ENCODE measurements around the gene SLC22A14.
"Not testable (repeated sequence)": the region's sequence is repeated elsewhere in the genome, so short reads cannot be mapped to it uniquely, and the experiment has no call there.

SLC22A14 gene

GRCh38 chr3:38274864-38275649, 7.0 kb upstream of the SLC22A14 start:
- DNase-seq: no peak

GRCh38 chr3:38275658-38276057, 6.4 kb upstream of the SLC22A14 start:
- no peak for DNase-seq

DNA sequence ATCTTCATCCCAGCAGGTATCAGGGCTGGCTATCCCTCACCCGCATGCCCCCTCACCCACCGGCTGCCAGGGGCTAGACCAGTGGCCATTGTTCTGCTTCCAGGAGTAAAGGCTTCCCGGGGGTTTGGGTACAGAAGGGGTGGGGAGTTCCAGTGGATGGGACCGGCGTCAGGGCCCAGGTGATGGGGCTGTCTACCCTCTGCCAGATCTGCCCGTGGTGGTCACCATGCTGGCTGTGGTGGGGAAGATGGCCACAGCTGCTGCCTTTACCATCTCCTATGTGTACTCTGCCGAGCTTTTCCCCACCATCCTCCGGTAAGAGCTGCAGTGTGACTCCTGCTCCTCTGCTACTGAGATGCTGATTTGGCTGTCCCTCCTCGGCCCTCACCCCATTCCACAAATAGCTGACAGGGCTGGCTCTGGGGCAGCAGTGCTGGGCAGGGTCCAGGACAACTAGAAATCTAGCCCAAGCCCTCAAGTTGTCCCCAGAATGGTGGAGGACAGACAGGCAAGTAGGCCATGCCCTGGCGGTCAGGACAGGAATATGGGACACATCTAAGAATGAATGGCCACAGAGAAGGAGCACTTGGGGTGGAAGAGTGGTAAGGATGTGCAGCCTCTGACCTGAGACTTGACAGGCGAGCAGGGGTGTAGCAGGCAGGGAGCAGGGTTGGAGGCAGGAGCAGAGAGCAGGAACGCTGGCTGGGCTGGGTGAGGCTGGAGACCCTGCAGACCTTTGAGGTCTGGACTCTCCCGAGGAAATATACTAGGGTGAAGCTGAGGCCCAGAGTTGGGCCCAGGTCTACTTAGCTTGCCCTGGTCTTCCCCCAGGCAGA, 5.8 kb upstream of the SLC22A14 start:
- DNase-seq: no peak

DNA sequence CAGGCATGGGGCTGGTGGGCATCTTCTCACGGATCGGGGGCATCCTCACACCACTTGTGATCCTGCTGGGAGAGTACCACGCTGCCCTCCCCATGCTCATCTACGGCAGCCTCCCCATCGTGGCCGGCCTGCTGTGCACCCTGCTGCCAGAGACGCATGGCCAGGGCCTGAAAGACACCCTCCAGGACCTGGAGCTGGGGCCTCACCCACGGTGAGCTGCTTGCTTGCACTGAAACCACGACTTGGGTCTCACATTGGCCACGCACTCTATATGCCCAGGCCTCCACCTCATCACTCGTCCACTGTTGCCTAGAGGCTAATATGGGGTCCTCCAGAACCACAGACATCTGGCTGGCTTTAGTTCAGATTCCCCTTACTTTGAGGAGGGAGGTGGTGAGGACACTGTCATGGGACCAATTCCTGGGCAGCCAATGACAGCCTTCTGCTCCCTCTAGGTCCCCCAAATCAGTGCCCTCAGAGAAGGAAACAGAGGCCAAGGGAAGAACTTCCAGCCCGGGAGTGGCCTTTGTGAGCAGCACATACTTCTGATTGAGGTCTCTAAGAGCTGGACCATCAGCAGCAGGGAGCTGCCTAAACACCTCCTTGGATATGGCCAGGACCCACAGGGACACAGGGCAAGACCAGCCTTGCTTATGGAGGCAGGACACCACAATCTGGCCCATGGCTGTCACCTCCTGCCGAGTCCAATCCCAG, 5.0 kb upstream of the SLC22A14 start:
- DNase-seq: no peak

GRCh38 chr3:38278841-38279240, 3.3 kb upstream of the SLC22A14 start:
- no peak for DNase-seq

DNA sequence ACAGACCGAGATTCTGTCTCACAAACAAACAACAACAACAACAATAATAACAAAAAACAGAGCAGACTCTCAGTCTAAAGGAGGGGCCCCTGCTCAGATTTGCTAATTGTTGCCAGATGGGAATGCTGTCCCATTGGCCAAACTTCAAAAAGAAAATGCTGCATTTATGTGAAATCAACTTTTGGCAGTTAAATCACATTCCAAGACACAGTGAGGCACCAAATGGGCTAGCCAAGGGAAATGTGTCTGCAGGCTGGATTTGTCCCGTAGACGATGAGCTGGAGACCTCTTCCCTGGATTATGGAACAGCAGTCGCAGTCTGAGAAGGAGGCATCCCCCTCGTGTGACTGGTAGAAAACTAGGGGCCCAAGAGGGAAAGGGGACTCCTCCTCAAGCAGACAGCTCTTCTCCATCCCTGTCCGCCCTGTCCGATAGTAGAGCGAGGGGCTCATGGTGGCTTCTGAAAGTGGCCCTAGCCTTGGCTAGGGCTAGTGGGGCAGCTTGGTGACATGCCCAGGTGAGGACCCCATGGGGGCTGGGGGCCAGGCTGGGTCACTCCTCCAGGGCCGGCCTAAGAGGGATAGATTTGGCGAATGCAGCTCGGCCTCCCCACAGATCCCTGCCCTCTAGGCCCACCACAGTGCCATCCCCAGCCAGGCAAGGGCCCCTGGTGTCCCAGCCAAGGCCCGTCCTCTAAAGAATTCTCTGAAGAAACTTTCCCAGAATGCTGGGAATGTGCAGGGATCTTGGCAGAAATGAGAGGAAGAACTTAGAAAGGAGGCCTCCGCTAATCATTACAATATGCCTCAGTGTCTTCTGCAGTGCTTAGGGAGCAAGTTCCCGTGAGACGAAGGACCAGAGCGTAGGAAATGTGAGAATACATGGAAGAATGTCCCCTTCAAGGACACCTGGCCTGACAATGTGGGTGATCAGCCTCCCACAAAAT, 2.0 kb downstream of the SLC22A14 start:
- DNase-seq: no peak

DNA sequence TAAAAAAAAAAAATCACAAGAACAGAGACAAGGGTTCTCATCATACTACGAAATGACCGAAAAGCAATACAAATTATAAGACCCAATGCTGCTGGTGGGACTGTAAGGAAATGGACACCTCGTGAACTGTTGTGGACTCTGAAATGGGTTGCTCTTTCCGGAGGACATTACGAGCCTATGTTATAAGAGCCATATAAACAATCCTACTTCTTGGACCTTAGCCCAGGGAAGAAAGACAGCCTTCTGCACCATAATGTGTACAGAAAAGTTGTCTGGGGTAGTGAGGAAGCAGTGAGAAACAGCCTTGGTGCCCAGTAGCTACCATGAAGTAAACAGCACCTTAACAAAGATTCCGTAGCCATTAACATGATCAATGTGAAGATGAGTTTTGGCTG, 2.7 kb downstream of the SLC22A14 start:
- DNase-seq: no peak

DNA sequence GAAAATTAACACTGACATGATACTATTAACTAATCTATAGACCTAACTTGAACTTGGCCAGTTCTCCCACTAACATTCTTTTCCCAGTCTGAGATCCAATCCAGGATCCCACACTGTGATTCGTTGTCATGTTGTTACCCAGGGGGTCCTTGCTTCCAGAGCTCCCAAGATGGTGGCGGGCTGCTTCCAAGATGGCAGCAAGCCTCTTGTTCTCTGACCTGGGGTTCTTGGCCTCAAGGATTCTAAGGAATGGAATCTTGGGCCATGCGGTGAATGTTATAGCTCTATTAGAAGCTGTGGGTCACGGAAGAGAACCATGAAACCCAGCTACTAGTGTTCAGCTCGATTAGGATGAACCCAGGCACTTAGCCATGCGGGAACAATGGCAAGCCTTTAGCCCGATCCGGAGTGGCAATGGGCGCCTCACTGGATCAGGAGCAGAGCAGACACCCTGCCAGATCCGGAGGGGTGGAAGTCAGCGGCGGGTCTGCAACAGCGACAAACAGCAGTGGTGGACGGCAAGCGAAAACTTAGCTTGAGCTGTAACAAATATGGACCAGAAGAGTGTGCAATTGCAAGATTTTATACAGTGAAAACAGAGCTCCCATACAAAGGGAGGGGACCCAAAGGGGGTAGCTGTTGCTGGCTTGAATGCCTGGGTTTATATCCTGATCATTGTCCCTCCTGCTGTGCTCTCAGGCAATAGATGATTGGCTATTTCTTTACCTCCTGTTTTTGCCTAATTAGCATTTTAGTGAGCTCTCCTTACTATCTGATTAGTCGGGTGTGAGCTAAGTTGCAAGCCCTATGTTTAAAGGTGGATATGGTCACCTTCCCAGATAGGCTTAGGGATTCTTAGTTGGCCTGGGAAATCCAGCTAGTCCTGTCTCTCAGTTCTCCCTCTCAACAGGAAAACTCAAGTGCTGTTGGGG, 7.5 kb downstream of the SLC22A14 start:
- DNase-seq: not testable (repeated sequence)

DNA sequence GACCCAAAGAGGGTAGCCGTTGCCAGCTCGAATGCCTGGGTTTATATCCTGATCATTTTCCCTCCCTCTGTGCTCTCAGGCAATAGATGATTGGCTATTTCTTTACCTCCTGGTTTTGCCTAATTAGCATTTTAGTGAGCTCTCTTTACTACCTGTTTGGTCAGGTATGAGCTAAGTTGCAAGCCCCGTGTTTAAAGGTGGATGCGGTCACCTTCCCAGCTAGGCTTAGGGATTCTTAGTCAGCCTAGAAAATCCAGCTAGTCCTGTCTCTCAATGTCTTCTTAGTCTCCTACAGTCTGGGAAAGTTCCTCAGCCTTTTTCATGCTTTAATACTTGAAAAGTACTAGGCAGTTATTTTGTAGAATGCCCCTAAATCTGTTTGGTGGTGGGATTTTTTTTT, 15.0 kb downstream of the SLC22A14 start:
- DNase-seq: not testable (repeated sequence)

DNA sequence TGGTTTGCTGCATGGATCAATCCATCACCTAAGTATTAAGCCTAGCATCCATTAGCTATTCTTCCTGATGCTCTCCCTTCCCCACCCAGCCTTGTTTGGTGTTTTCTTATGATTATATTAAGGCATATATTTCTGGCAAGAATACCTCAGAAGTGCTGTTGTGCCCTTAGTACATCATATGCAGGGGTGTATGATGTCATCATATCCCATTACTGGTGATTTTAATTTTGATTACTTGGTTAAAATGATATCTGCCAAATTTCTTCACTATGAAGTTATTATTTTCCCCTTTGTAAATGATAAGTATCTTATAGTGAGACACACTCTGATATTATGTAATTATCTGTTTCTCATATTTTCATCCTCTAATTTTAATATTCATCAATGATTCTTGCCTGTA, 15.4 kb downstream of the SLC22A14 start:
- no peak for DNase-seq

GRCh38 chr3:38297947-38298711, 16.0 kb downstream of the SLC22A14 start:
- DNase-seq: no peak

- no peak for DNase-seq
These were observed 24.8 kb downstream of the SLC22A14 start for GRCh38 chr3:38306941-38307340.

DNA sequence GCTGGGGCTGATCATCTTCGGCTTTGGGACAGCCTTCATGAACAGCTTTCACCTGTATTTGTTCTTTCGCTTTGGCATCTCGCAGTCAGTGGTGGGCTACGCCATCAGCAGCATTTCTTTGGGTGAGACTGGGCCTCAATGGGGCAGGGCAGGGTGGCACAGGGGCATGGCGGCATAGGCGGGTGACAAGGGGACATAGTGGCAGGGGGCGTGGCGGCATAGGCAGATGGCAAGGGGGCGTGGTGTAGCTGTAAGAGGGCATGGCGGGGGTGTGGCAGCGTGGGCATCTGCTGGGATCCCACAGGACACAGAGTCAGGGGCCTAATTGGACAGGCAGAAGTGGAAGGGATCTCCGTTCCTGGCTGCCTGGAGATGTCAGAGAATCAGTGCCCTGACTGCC, 25.5 kb downstream of the SLC22A14 start:
- DNase-seq: no peak

GRCh38 chr3:38308456-38308855, 26.4 kb downstream of the SLC22A14 start:
- no peak for DNase-seq

DNA sequence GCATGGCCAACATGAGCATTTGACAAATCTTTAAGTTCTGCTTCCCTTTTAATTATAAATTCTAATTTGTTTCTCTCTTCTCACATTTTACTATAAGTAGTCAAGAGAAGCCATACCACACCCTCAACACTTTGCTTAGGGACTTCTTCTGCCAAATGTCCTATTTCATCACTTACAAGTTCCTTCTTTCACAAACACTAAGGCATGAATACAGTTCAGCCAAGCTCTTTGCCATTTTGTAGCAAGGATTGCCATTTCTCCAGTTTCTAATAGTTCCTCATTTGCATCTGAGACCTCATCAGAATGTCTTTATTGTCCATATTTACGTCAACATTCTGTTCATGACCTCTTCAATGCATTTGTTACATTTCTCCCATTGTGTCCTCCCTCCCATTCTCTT, 29.4 kb downstream of the SLC22A14 start:
- DNase-seq: no peak

DNA sequence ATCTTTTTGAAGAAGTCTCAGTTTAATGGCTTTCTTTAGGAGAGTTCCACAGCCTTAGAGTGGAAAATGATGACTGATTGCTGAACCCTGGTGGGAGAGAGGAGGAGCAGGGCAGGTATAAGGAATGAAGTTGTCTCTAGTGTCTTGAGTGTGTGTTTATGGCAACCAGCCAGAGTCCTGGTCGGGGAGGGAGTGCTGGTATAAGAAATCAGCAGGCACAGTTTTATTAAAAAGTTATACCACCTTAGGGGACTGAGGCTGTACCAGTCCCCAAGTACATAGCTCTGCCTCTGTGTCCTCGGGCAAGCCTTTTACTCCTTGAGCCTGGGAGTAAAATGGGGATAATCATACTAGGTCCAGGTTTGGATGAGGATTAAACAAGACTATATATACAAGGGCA, 29.8 kb downstream of the SLC22A14 start:
- DNase-seq: no peak

DNA sequence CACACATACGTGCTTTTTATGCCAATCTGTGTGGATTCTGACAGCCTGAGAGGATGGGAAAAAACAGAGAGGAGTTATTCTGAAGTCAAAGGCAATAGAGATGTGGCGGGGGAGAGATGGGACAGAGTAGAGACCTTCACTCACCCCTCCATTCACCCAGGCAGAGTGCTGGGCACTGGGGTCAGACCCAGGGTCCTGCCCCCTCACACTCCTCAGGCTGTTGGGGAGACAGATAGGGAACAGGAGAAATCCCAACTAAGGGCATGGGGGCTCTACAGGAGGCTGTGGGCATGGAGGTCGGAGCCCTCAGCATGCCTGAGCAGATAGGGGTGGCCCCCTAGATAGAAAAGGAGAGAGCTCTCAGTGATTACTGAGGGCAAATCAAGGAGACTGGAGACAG, 30.3 kb downstream of the SLC22A14 start:
- no peak for DNase-seq

- no peak for DNase-seq
These were observed 31.2 kb downstream of the SLC22A14 start for GRCh38 chr3:38313263-38313662.

GRCh38 chr3:38313695-38314094, 31.6 kb downstream of the SLC22A14 start:
- no peak for DNase-seq

GRCh38 chr3:38314112-38314763, 32.1 kb downstream of the SLC22A14 start:
- DNase-seq: no peak
